ENCODE data around the gene BNIP1. TPM values are rescaled to one million over a fixed set of nuclear protein-coding genes. Genes with fewer than 3 reads are reported as not detected.

The BNIP1 gene
- total RNA-seq, 1 experiment from 2014 or later, result 12.3 TPM

GRCh38 chr5:173143567-173143966, 764 bp upstream of the BNIP1 start:
- peaks cover 6% of the 10 kb centered on the region; the same call in 1 of the 2 replicates for H3K4me1 ChIP-seq (ENCODE audit: control insufficient read depth, insufficient read depth, low read length)
- TF ChIP-seq REST (IDR thresholded peaks at IDR 0.05; ENCODE audit: insufficient read depth in 1 of 2, low read depth in 2 of 2, low read length in 1 of 2), result no peak
- no peak for TF ChIP-seq TCF7L2 (IDR thresholded peaks at IDR 0.05; ENCODE audit: low read depth, low read length)
- no peak for TF ChIP-seq SIN3A (IDR thresholded peaks at IDR 0.05; ENCODE audit: borderline replicate concordance, insufficient read depth, low read depth, low read length)
- TF ChIP-seq CTCF (IDR thresholded peaks at IDR 0.05), result no peak
- no peak for TF ChIP-seq POLR2AphosphoS5 (IDR thresholded peaks at IDR 0.05; ENCODE audit: low read depth, low read length)
- in situ Hi-C loops (cut with HindIII; ENCODE audit: low pct_unique_long_range_greater_than_20kb, low sequenced_read_pairs), result no loop called here
- no peaks in the 10 kb centered on the region for H3K27me3 ChIP-seq (ENCODE audit: control insufficient read depth, insufficient read depth, low read length)
- BruUV-seq (replicated peaks), result no TSS peak
- peaks cover 2% of the 10 kb centered on the region; the same call in 1 of the 2 replicates for H3K36me3 ChIP-seq (ENCODE audit: control insufficient read depth, insufficient read depth, low read length)
- CTCF ChIA-PET, result interaction anchor here (0.7 kb wide), 2 partner anchors 170 to 434 kb away, joined by 4 to 14 read pairs; no protein-coding TSS in a partner anchor
- no peaks in the 10 kb centered on the region for H3K9me3 ChIP-seq (ENCODE audit: control insufficient read depth, insufficient read depth, low read depth, low read length)
- DNase-seq (ENCODE audit: low read depth, low spot score), result no peak
- intact Hi-C loops (cut with micrococcal nuclease; ENCODE audit: unreplicated experiment), result loop anchor here (5.0 kb wide), 1 partner anchor 161 kb away; the partner anchor contains the start of gene ATP6V0E1
- no peak overlapping the region for H3K4me3 ChIP-seq (ENCODE audit: low read depth in 2 of 2, low read length in 2 of 2)
- peak overlapping the region; percentile 92; the same call in 1 of the 2 replicates for H3K27ac ChIP-seq (ENCODE audit: low read length)
- ATAC-seq, result no peak
- POLR2A ChIA-PET, result no interaction called here

- Histone ChIP-seq H3K4me3 (ENCODE audit: low read depth in 2 of 2, low read length in 2 of 2) (no peak overlapping the region), H3K27me3 (ENCODE audit: control insufficient read depth, insufficient read depth, low read length) (no peaks in the 10 kb centered on the region), H3K4me1 (ENCODE audit: control insufficient read depth, insufficient read depth, low read length) (peaks cover 6% of the 10 kb centered on the region; the same call in 1 of the 2 replicates), H3K9me3 (ENCODE audit: control insufficient read depth, insufficient read depth, low read depth, low read length) (no peaks in the 10 kb centered on the region), H3K27ac (ENCODE audit: low read length) (no peak overlapping the region), H3K36me3 (ENCODE audit: control insufficient read depth, insufficient read depth, low read length) (peaks cover 2% of the 10 kb centered on the region)
- ATAC-seq (no peak), DNase-seq (ENCODE audit: low read depth, low spot score) (no peak)
- intact Hi-C loops (cut with micrococcal nuclease; ENCODE audit: unreplicated experiment) (no loop called here), in situ Hi-C loops (cut with HindIII; ENCODE audit: low pct_unique_long_range_greater_than_20kb, low sequenced_read_pairs) (no loop called here)
- CTCF ChIA-PET, result no interaction called here
- no TSS peak for BruUV-seq (replicated peaks)
- POLR2A ChIA-PET, result no interaction called here
- TF ChIP-seq TCF7L2 (IDR thresholded peaks at IDR 0.05; ENCODE audit: low read depth, low read length), result no peak
- no peak for TF ChIP-seq CTCF (IDR thresholded peaks at IDR 0.05)
- no peak for TF ChIP-seq REST (IDR thresholded peaks at IDR 0.05; ENCODE audit: insufficient read depth in 1 of 2, low read depth in 2 of 2, low read length in 1 of 2)
- no peak for TF ChIP-seq SIN3A (IDR thresholded peaks at IDR 0.05; ENCODE audit: borderline replicate concordance, insufficient read depth, low read depth, low read length)
- TF ChIP-seq POLR2AphosphoS5 (IDR thresholded peaks at IDR 0.05; ENCODE audit: low read depth, low read length), result no peak
These were observed 4.0 kb downstream of the BNIP1 start for GRCh38 chr5:173148354-173148753.

All from Panc1 (cell line).